Neural progenitor cell (in vitro differentiated cells): ENCODE measurements around the gene MEMO1. TPM values are rescaled to one million over a fixed set of nuclear protein-coding genes. Genes with fewer than 3 reads are reported as not detected.

Source experiments
- DNase-seq: peaks from one replicate; pipeline ENCODE4 v3.0.0-alpha.2; 2016; ENCODE audit warnings: low spot score
- H2AFZ ChIP-seq: fragments of 200-600 bp; sonication (generic); replicated peaks from 2 replicates; pipeline ENCODE4 v1.6.1; 2016; ENCODE audit warnings: antibody characterized with exemption
- H3F3A ChIP-seq: fragments of 200-600 bp; sonication (generic); 2 replicates; pipeline ENCODE4 v1.6.1; 2016; ENCODE audit warnings: antibody characterized with exemption, low read depth
- H3K27ac ChIP-seq: fragments of 200-600 bp; sonication (generic); 2 replicates; pipeline ENCODE4 v1.5.1; 2016; ENCODE audit warnings: mild to moderate bottlenecking
- H3K27me3 ChIP-seq: fragments of 200-600 bp; sonication (generic); 2 replicates; pipeline ENCODE4 v1.6.1; 2016; ENCODE audit warnings: mild to moderate bottlenecking, moderate library complexity
- H3K36me3 ChIP-seq: fragments of 200-600 bp; sonication (generic); 2 replicates; pipeline ENCODE4 v1.5.1; 2016
- H3K4me1 ChIP-seq: fragments of 200-600 bp; sonication (generic); 2 replicates; pipeline ENCODE4 v1.6.1; 2016; ENCODE audit warnings: mixed run types
- H3K4me2 ChIP-seq: fragments of 200-600 bp; sonication (generic); 2 replicates; pipeline ENCODE4 v1.6.1; 2016
- H3K4me3 ChIP-seq: fragments of 200-600 bp; sonication (generic); 2 replicates; pipeline ENCODE4 v1.5.1; 2016
- H3K79me2 ChIP-seq: fragments of 200-600 bp; sonication (generic); 2 replicates; pipeline ENCODE4 v1.6.1; 2016; ENCODE audit warnings: low read depth
- H3K9ac ChIP-seq: fragments of 200-600 bp; sonication (generic); 2 replicates; pipeline ENCODE4 v1.6.1; 2016
- H3K9me3 ChIP-seq: fragments of 200-600 bp; sonication (generic); 2 replicates; pipeline ENCODE4 v1.5.1; 2016; ENCODE audit warnings: low read depth
- H4K20me1 ChIP-seq: fragments of 200-600 bp; sonication (generic); 2 replicates; pipeline ENCODE4 v1.6.1; 2016; ENCODE audit warnings: low read depth
- H3K27ac Mint-ChIP-seq: 3 replicates; pipeline ENCODE4 v1.8.0; 2021; ENCODE audit warnings: mixed read lengths
- H3K27me3 Mint-ChIP-seq: 2 replicates; pipeline ENCODE4 v1.8.0; 2022; ENCODE audit warnings: low read depth, mild to moderate bottlenecking, inconsistent platforms, moderate library complexity, mixed read lengths; ENCODE audit not compliant: insufficient read depth
- H3K36me3 Mint-ChIP-seq: 3 replicates; pipeline ENCODE4 v1.8.0; 2021; ENCODE audit warnings: mixed read lengths
- H3K4me1 Mint-ChIP-seq: 3 replicates; pipeline ENCODE4 v1.8.0; 2021; ENCODE audit warnings: mixed read lengths
- H3K4me3 Mint-ChIP-seq: 3 replicates; pipeline ENCODE4 v1.8.0; 2021; ENCODE audit warnings: mild to moderate bottlenecking, moderate library complexity, mixed read lengths
- H3K9me3 Mint-ChIP-seq: 3 replicates; pipeline ENCODE4 v1.8.0; 2020; ENCODE audit warnings: mixed read lengths
- EZH2 ChIP-seq: fragments of 200-600 bp; sonication (generic); IDR thresholded peaks from 2 replicates; pipeline ENCODE4 v1.6.1; 2017; ENCODE audit warnings: antibody characterized with exemption, mild to moderate bottlenecking, moderate library complexity
- EZH2phosphoT487 ChIP-seq: fragments of 200-600 bp; sonication (generic); IDR thresholded peaks from 2 replicates; pipeline ENCODE4 v1.6.1; 2017; ENCODE audit warnings: antibody characterized with exemption
- total RNA-seq: library from RNA; depleted of rRNA; stranded (reverse); fragments of >200 nt; gene quantifications from 2 replicates; pipeline ENCODE4 v1.2.3, GENCODE V29; 2015; ENCODE audit warnings: low replicate concordance
- TF ChIP-seq, protein P1 (sequence below): fragments of 200-600 bp; sonication (generic); IDR thresholded peaks from 2 replicates; pipeline ENCODE4 v1.5.1; 2017; ENCODE audit warnings: antibody characterized with exemption, mild to moderate bottlenecking

The MEMO1 gene
- total RNA-seq, 1 donor from 2014 or later = 25.8 TPM

- Mint-ChIP-seq H3K4me3 (no peak overlapping the region), H3K36me3 (peaks cover 2% of the 10 kb centered on the region), H3K27ac (no peak overlapping the region), H3K9me3 (no peaks in the 10 kb centered on the region), H3K4me1 (no peaks in the 10 kb centered on the region), H3K27me3 (no peaks in the 10 kb centered on the region)
- DNase-seq = no peak
- Histone ChIP-seq H4K20me1 (no peaks in the 10 kb centered on the region), H3K4me2 (no peak overlapping the region), H3K27me3 (no peaks in the 10 kb centered on the region), H3K9me3 (no peaks in the 10 kb centered on the region), H2AFZ (no peak overlapping the region), H3K27ac (no peak overlapping the region), H3K36me3 (no peaks in the 10 kb centered on the region), H3K9ac (no peak overlapping the region), H3K79me2 (peaks cover 22% of the 10 kb centered on the region), H3K4me3 (no peak overlapping the region), H3F3A (peaks cover 6% of the 10 kb centered on the region), H3K4me1 (no peaks in the 10 kb centered on the region)
- TF ChIP-seq, protein P1, sequence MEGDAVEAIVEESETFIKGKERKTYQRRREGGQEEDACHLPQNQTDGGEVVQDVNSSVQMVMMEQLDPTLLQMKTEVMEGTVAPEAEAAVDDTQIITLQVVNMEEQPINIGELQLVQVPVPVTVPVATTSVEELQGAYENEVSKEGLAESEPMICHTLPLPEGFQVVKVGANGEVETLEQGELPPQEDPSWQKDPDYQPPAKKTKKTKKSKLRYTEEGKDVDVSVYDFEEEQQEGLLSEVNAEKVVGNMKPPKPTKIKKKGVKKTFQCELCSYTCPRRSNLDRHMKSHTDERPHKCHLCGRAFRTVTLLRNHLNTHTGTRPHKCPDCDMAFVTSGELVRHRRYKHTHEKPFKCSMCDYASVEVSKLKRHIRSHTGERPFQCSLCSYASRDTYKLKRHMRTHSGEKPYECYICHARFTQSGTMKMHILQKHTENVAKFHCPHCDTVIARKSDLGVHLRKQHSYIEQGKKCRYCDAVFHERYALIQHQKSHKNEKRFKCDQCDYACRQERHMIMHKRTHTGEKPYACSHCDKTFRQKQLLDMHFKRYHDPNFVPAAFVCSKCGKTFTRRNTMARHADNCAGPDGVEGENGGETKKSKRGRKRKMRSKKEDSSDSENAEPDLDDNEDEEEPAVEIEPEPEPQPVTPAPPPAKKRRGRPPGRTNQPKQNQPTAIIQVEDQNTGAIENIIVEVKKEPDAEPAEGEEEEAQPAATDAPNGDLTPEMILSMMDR = no peak
- TF ChIP-seq EZH2phosphoT487 (no peak), EZH2 (no peak)
Measured at GRCh38 chr2:31933066-31933465, 77.7 kb downstream of the MEMO1 start.

GRCh38 chr2:31932589-31932988 lies 78.2 kb downstream of the MEMO1 start:
- no peak overlapping the region for H3K4me3 Mint-ChIP-seq
- H3K4me3 ChIP-seq = no peak overlapping the region

DNA sequence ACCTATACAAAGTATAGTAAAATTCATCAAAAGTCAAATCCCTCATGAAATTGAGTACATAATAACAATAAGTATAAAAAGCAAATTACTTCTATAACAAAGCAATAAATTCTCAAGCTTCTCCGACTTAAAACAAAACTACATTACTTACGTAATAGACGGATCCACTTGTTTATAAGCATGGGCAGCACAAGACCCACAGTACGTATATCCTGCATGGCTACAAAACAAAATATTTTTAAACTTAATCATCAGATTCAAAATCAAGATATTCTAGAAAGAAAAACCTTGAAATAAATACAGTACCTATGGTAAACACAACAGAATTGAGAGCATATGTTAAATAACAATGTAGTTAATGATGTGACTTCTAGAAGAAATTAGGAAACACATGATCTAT lies 78.9 kb downstream of the MEMO1 start:
- Mint-ChIP-seq H3K27ac (no peak overlapping the region), H3K27me3 (no peaks in the 10 kb centered on the region), H3K9me3 (no peaks in the 10 kb centered on the region), H3K4me3 (no peak overlapping the region), H3K4me1 (no peaks in the 10 kb centered on the region), H3K36me3 (peaks cover 2% of the 10 kb centered on the region)
- Histone ChIP-seq H2AFZ (no peak overlapping the region), H3K27me3 (no peaks in the 10 kb centered on the region), H3F3A (peaks cover 6% of the 10 kb centered on the region), H3K4me1 (no peaks in the 10 kb centered on the region), H3K9me3 (no peaks in the 10 kb centered on the region), H3K4me3 (no peak overlapping the region), H4K20me1 (no peaks in the 10 kb centered on the region), H3K36me3 (no peaks in the 10 kb centered on the region), H3K79me2 (peaks cover 18% of the 10 kb centered on the region), H3K9ac (no peak overlapping the region), H3K4me2 (no peak overlapping the region), H3K27ac (no peak overlapping the region)
- TF ChIP-seq, protein P1 = no peak
- no peak for TF ChIP-seq EZH2
- DNase-seq = no peak

More at GRCh38 chr2:31932589-31932988, 78.2 kb downstream of the MEMO1 start:
- H3K36me3 Mint-ChIP-seq = peaks cover 2% of the 10 kb centered on the region
- H3K27me3 ChIP-seq = no peaks in the 10 kb centered on the region
- H3K27ac ChIP-seq = no peak overlapping the region
- H3K4me1 ChIP-seq = no peaks in the 10 kb centered on the region
- no peaks in the 10 kb centered on the region for H3K36me3 ChIP-seq
- no peak overlapping the region for H3K4me2 ChIP-seq
- H3F3A ChIP-seq = peaks cover 6% of the 10 kb centered on the region
- no peak overlapping the region for H2AFZ ChIP-seq
- H4K20me1 ChIP-seq = no peaks in the 10 kb centered on the region
- no peaks in the 10 kb centered on the region for H3K4me1 Mint-ChIP-seq
- no peaks in the 10 kb centered on the region for H3K9me3 Mint-ChIP-seq
- H3K9ac ChIP-seq = no peak overlapping the region
- no peak overlapping the region for H3K27ac Mint-ChIP-seq
- H3K27me3 Mint-ChIP-seq = no peaks in the 10 kb centered on the region
- no peaks in the 10 kb centered on the region for H3K9me3 ChIP-seq
- peaks cover 22% of the 10 kb centered on the region for H3K79me2 ChIP-seq
- no peak for DNase-seq
- TF ChIP-seq, protein P1 = no peak
- TF ChIP-seq EZH2 (no peak), EZH2phosphoT487 (no peak)
